ENCODE data around the gene MGLL.

The MGLL gene

DNA sequence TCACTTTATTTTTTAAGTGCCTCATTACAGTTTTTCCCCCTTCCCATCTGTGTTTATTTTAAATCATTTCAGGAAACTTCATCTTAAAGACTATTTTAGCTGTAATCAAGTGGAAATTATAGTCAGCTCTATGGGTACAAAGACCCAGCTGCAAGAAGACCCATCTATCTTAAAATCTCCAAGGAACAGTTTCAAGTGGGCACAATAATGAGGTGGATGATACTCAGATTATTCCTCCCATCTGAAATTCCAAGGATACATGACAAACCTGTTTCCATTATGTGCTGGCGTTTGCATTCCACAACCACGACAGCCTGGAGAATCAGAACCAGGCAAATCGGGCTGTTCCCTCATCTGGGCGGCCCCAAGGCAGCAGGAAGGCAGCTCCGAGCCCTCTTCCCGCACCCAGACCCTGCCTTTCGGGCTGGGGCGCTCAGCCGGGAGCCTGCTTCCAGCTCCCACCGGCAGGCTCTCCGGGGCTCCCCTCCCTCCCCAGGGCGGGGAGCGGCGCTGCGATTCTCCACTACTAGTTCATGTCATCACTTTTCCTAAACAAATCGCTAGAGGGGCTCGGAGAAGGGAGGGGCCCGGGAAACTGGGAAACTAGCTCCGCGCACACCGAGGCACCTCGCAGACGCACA, at the start of gene MGLL:
MGLL (minus strand) TSS at position 475 of the 641 bp plus-strand sequence; CDS start at position 278, 197 bp downstream.
- H3K4me1 ChIP-seq (ENCODE audit: control insufficient read depth, insufficient read depth, low read length, unreplicated experiment) = peaks cover 32% of the 10 kb centered on the region
- H3K79me2 ChIP-seq (ENCODE audit: control insufficient read depth, insufficient read depth, low read length, unreplicated experiment) = peaks cover 20% of the 10 kb centered on the region
- H3K27ac ChIP-seq (ENCODE audit: low read depth, low read length) = peak within 1 kb of the TSS; percentile 9; the same call in 1 of the 2 replicates
- H3K27me3 ChIP-seq (ENCODE audit: insufficient read depth, low read length) = no peaks in the 10 kb centered on the region
- peak within 1 kb of the TSS; percentile 94 for H2AFZ ChIP-seq (ENCODE audit: low read length, unreplicated experiment)
- H3K4me3 ChIP-seq (ENCODE audit: low read depth, low read length) = peak within 1 kb of the TSS; percentile 96
- peaks cover 7% of the 10 kb centered on the region; the same call in 1 of the 2 replicates for H3K36me3 ChIP-seq (ENCODE audit: insufficient read depth, low read length)

DNA sequence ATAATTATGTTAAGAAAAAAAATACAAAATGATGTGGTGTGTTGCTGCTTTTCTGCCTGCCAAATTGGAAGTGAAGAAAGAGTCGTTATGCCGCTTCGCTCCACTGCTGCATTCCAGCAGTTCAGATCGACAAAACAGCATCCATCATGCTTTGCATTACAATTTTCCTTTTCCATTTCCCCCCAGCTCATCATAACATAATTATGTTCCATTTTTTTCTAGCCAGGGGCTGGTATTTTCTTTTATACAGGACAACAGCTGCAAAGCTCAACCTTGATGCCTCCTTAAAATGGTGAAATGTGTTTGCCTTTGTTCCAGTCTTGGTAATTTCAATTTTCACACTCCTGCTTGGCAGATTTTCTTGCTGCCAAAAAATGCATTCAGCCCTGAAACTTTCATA, 47.8 kb upstream of the MGLL start:
- Histone ChIP-seq H3K27ac (ENCODE audit: low read depth, low read length) (no peak overlapping the region), H3K4me3 (ENCODE audit: low read depth, low read length) (no peak overlapping the region), H3K36me3 (ENCODE audit: insufficient read depth, low read length) (no peaks in the 10 kb centered on the region), H3K4me1 (ENCODE audit: control insufficient read depth, insufficient read depth, low read length, unreplicated experiment) (peaks cover 5% of the 10 kb centered on the region), H3K79me2 (ENCODE audit: control insufficient read depth, insufficient read depth, low read length, unreplicated experiment) (no peaks in the 10 kb centered on the region), H2AFZ (ENCODE audit: low read length, unreplicated experiment) (no peak overlapping the region), H3K27me3 (ENCODE audit: insufficient read depth, low read length) (0 out of 2 replicates have a peak, but pooled peaks cover 8% of the 10 kb centered on the region)

GRCh38 chr3:127867986-127868385, 45.7 kb upstream of the MGLL start:
- H3K36me3 ChIP-seq (ENCODE audit: insufficient read depth, low read length) = no peaks in the 10 kb centered on the region
- no peak overlapping the region for H2AFZ ChIP-seq (ENCODE audit: low read length, unreplicated experiment)
- 0 out of 2 replicates have a peak, but pooled peaks cover 8% of the 10 kb centered on the region for H3K27me3 ChIP-seq (ENCODE audit: insufficient read depth, low read length)
- no peak overlapping the region for H3K27ac ChIP-seq (ENCODE audit: low read depth, low read length)
- H3K4me3 ChIP-seq (ENCODE audit: low read depth, low read length) = no peak overlapping the region
- no peaks in the 10 kb centered on the region for H3K79me2 ChIP-seq (ENCODE audit: control insufficient read depth, insufficient read depth, low read length, unreplicated experiment)
- H3K4me1 ChIP-seq (ENCODE audit: control insufficient read depth, insufficient read depth, low read length, unreplicated experiment) = peaks cover 5% of the 10 kb centered on the region

DNA sequence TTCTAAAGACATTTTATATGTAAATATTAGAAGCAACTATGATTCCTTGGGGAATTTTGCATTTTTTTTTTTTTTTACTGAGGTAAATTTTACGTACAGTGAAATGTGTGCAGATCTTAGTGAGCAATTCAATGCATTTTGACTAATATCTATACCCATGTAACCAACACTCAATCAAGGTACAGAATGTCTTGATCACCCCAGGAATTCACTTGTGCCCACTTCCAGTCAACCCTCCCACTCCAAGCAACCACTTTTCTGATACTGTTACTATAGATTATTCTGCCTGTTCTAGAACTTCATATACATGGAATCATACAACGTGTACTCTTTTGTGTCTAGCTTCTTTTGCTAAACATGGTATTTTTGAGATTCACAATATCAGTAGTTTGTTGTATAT, 45.1 kb upstream of the MGLL start:
- Histone ChIP-seq H3K79me2 (ENCODE audit: control insufficient read depth, insufficient read depth, low read length, unreplicated experiment) (no peaks in the 10 kb centered on the region), H3K4me1 (ENCODE audit: control insufficient read depth, insufficient read depth, low read length, unreplicated experiment) (peaks cover 5% of the 10 kb centered on the region), H3K36me3 (ENCODE audit: insufficient read depth, low read length) (no peaks in the 10 kb centered on the region), H3K4me3 (ENCODE audit: low read depth, low read length) (no peak overlapping the region), H3K27ac (ENCODE audit: low read depth, low read length) (no peak overlapping the region), H3K27me3 (ENCODE audit: insufficient read depth, low read length) (0 out of 2 replicates have a peak, but pooled peaks cover 8% of the 10 kb centered on the region), H2AFZ (ENCODE audit: low read length, unreplicated experiment) (no peak overlapping the region)

- Histone ChIP-seq H3K36me3 (ENCODE audit: insufficient read depth, low read length) (no peaks in the 10 kb centered on the region), H3K4me3 (ENCODE audit: low read depth, low read length) (no peak overlapping the region), H3K27me3 (ENCODE audit: insufficient read depth, low read length) (0 out of 2 replicates have a peak, but pooled peaks cover 3% of the 10 kb centered on the region), H3K79me2 (ENCODE audit: control insufficient read depth, insufficient read depth, low read length, unreplicated experiment) (no peaks in the 10 kb centered on the region), H2AFZ (ENCODE audit: low read length, unreplicated experiment) (no peak overlapping the region), H3K27ac (ENCODE audit: low read depth, low read length) (no peak overlapping the region), H3K4me1 (ENCODE audit: control insufficient read depth, insufficient read depth, low read length, unreplicated experiment) (peaks cover 5% of the 10 kb centered on the region)
Measured at GRCh38 chr3:127865941-127866340, 43.6 kb upstream of the MGLL start.

- Histone ChIP-seq H3K36me3 (ENCODE audit: insufficient read depth, low read length) (no peaks in the 10 kb centered on the region), H3K4me3 (ENCODE audit: low read depth, low read length) (no peak overlapping the region), H3K79me2 (ENCODE audit: control insufficient read depth, insufficient read depth, low read length, unreplicated experiment) (no peaks in the 10 kb centered on the region), H3K4me1 (ENCODE audit: control insufficient read depth, insufficient read depth, low read length, unreplicated experiment) (no peaks in the 10 kb centered on the region), H3K27ac (ENCODE audit: low read depth, low read length) (no peak overlapping the region), H3K27me3 (ENCODE audit: insufficient read depth, low read length) (no peaks in the 10 kb centered on the region), H2AFZ (ENCODE audit: low read length, unreplicated experiment) (no peak overlapping the region)
Measured at GRCh38 chr3:127860211-127860696, 37.9 kb upstream of the MGLL start.

DNA sequence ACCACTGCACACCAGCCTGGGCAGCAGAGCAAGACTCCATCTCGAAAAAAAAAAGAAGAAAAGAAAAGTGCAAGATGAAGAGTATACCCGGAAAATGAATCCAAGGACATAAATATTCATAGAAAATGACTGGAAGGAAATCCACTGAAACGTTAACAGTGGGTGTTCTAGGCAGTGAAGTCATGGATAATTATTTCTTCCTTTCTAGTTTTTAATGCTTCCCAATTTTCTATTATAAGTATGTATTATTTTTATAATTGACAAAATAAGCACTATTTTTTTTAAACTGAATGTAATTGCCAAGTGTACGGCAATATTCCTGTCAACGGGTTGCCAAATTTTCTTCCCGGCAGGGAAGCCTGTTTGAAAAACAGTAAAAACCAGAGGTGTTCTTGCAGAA, 37.4 kb upstream of the MGLL start:
- Histone ChIP-seq H2AFZ (ENCODE audit: low read length, unreplicated experiment) (no peak overlapping the region), H3K36me3 (ENCODE audit: insufficient read depth, low read length) (no peaks in the 10 kb centered on the region), H3K4me1 (ENCODE audit: control insufficient read depth, insufficient read depth, low read length, unreplicated experiment) (no peaks in the 10 kb centered on the region), H3K27ac (ENCODE audit: low read depth, low read length) (no peak overlapping the region), H3K79me2 (ENCODE audit: control insufficient read depth, insufficient read depth, low read length, unreplicated experiment) (no peaks in the 10 kb centered on the region), H3K27me3 (ENCODE audit: insufficient read depth, low read length) (no peaks in the 10 kb centered on the region), H3K4me3 (ENCODE audit: low read depth, low read length) (no peak overlapping the region)

DNA sequence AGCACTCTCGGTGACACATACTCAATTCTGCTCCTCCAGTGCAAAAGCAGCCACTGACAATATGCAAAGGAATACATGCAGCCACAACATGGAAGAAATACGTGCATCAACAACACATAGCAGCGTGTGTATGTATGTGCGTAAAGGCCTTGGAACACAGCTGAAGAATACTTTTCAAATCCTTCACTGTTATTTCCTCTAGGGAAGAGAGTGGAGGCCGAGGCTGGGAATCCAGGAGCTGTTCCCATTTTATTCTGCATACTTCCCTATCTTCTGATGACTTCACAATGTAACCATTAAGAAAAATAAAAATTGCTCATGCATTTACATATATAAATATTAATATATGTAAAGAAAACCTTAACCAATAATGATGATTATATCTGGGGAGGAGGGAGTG, 36.6 kb upstream of the MGLL start:
- no peaks in the 10 kb centered on the region for H3K36me3 ChIP-seq (ENCODE audit: insufficient read depth, low read length)
- no peaks in the 10 kb centered on the region for H3K27me3 ChIP-seq (ENCODE audit: insufficient read depth, low read length)
- H3K4me3 ChIP-seq (ENCODE audit: low read depth, low read length) = no peak overlapping the region
- H3K27ac ChIP-seq (ENCODE audit: low read depth, low read length) = no peak overlapping the region
- H3K4me1 ChIP-seq (ENCODE audit: control insufficient read depth, insufficient read depth, low read length, unreplicated experiment) = no peaks in the 10 kb centered on the region
- H2AFZ ChIP-seq (ENCODE audit: low read length, unreplicated experiment) = no peak overlapping the region
- H3K79me2 ChIP-seq (ENCODE audit: control insufficient read depth, insufficient read depth, low read length, unreplicated experiment) = no peaks in the 10 kb centered on the region

DNA sequence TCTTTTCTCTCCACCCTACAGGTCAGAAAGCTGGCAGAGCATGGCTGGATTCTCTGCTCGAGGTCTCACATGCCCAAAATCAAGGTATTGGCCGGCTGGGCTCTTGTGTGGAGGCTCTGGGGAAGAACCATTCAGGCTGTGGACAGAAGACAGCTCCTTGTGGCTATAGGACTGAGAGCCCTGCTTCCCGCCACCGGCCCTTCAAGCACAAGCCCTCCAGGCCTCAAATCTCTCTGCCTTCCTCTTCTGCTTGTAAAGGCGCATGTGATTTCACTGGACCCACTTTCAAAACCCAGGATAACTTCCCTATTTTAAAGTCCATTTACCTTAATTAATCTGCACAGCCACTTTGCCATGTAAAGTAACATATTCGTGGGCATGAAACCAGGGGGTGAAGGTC, 36.2 kb upstream of the MGLL start:
- Histone ChIP-seq H3K27ac (ENCODE audit: low read depth, low read length) (no peak overlapping the region), H3K36me3 (ENCODE audit: insufficient read depth, low read length) (no peaks in the 10 kb centered on the region), H3K4me1 (ENCODE audit: control insufficient read depth, insufficient read depth, low read length, unreplicated experiment) (no peaks in the 10 kb centered on the region), H3K79me2 (ENCODE audit: control insufficient read depth, insufficient read depth, low read length, unreplicated experiment) (no peaks in the 10 kb centered on the region), H3K4me3 (ENCODE audit: low read depth, low read length) (no peak overlapping the region), H2AFZ (ENCODE audit: low read length, unreplicated experiment) (no peak overlapping the region), H3K27me3 (ENCODE audit: insufficient read depth, low read length) (no peaks in the 10 kb centered on the region)

- Histone ChIP-seq H3K4me3 (ENCODE audit: low read depth, low read length) (no peak overlapping the region), H2AFZ (ENCODE audit: low read length, unreplicated experiment) (no peak overlapping the region), H3K36me3 (ENCODE audit: insufficient read depth, low read length) (no peaks in the 10 kb centered on the region), H3K4me1 (ENCODE audit: control insufficient read depth, insufficient read depth, low read length, unreplicated experiment) (no peaks in the 10 kb centered on the region), H3K27ac (ENCODE audit: low read depth, low read length) (no peak overlapping the region), H3K79me2 (ENCODE audit: control insufficient read depth, insufficient read depth, low read length, unreplicated experiment) (no peaks in the 10 kb centered on the region), H3K27me3 (ENCODE audit: insufficient read depth, low read length) (no peaks in the 10 kb centered on the region)
Measured at GRCh38 chr3:127857333-127857732, 35.0 kb upstream of the MGLL start.

GRCh38 chr3:127856801-127857200, 34.5 kb upstream of the MGLL start:
- H3K27ac ChIP-seq (ENCODE audit: low read depth, low read length) = no peak overlapping the region
- H3K4me1 ChIP-seq (ENCODE audit: control insufficient read depth, insufficient read depth, low read length, unreplicated experiment) = no peaks in the 10 kb centered on the region
- no peaks in the 10 kb centered on the region for H3K27me3 ChIP-seq (ENCODE audit: insufficient read depth, low read length)
- no peaks in the 10 kb centered on the region for H3K36me3 ChIP-seq (ENCODE audit: insufficient read depth, low read length)
- no peak overlapping the region for H3K4me3 ChIP-seq (ENCODE audit: low read depth, low read length)
- H2AFZ ChIP-seq (ENCODE audit: low read length, unreplicated experiment) = no peak overlapping the region
- no peaks in the 10 kb centered on the region for H3K79me2 ChIP-seq (ENCODE audit: control insufficient read depth, insufficient read depth, low read length, unreplicated experiment)

Measured in ACC112 (cell line).